ENCODE data around the gene GBA2.

The GBA2 gene

GRCh38 chr9:35698231-35698630 is 50.8 kb downstream of the GBA2 start:
- Histone ChIP-seq H3K27me3 (ENCODE audit: control insufficient read depth in 1 of 2, insufficient read depth in 2 of 2, low read length in 2 of 2) (no peaks in the 10 kb centered on the region), H3K9ac (ENCODE audit: low read length) (no peak overlapping the region), H3K36me3 (ENCODE audit: insufficient read depth, low read length) (peaks cover 76% of the 10 kb centered on the region), H3K4me1 (ENCODE audit: insufficient read depth, low read length) (peaks cover 8% of the 10 kb centered on the region), H3K4me3 (ENCODE audit: low read depth in 1 of 2, low read length in 2 of 2) (no peak overlapping the region), H3K9me3 (ENCODE audit: low read length) (no peaks in the 10 kb centered on the region), H3K27ac (ENCODE audit: low read depth, low read length) (no peak overlapping the region)

GRCh38 chr9:35697486-35697885 is 51.5 kb downstream of the GBA2 start:
- H3K27ac ChIP-seq (ENCODE audit: low read depth, low read length): peak overlapping the region; percentile 36
- H3K9ac ChIP-seq (ENCODE audit: low read length): no peak overlapping the region
- H3K4me3 ChIP-seq (ENCODE audit: low read depth in 1 of 2, low read length in 2 of 2): no peak overlapping the region
- H3K36me3 ChIP-seq (ENCODE audit: insufficient read depth, low read length): peaks cover 69% of the 10 kb centered on the region
- no peaks in the 10 kb centered on the region for H3K27me3 ChIP-seq (ENCODE audit: control insufficient read depth in 1 of 2, insufficient read depth in 2 of 2, low read length in 2 of 2)
- no peaks in the 10 kb centered on the region for H3K9me3 ChIP-seq (ENCODE audit: low read length)
- peaks cover 8% of the 10 kb centered on the region for H3K4me1 ChIP-seq (ENCODE audit: insufficient read depth, low read length)

GRCh38 chr9:35696520-35697215 is 52.4 kb downstream of the GBA2 start:
- Histone ChIP-seq H3K9me3 (ENCODE audit: low read length) (no peaks in the 10 kb centered on the region), H3K4me1 (ENCODE audit: insufficient read depth, low read length) (peaks cover 15% of the 10 kb centered on the region), H3K9ac (ENCODE audit: low read length) (no peak overlapping the region), H3K36me3 (ENCODE audit: insufficient read depth, low read length) (peaks cover 62% of the 10 kb centered on the region), H3K27me3 (ENCODE audit: control insufficient read depth in 1 of 2, insufficient read depth in 2 of 2, low read length in 2 of 2) (no peaks in the 10 kb centered on the region), H3K4me3 (ENCODE audit: low read depth in 1 of 2, low read length in 2 of 2) (no peak overlapping the region), H3K27ac (ENCODE audit: low read depth, low read length) (peak overlapping the region; percentile 48)

GRCh38 chr9:35695943-35696401 is 53.1 kb downstream of the GBA2 start:
- H3K27ac ChIP-seq (ENCODE audit: low read depth, low read length): peak overlapping the region; percentile 48

GRCh38 chr9:35691757-35692301 is 57.2 kb downstream of the GBA2 start:
- Histone ChIP-seq H3K36me3 (ENCODE audit: insufficient read depth, low read length) (peaks cover 38% of the 10 kb centered on the region), H3K27ac (ENCODE audit: low read depth, low read length) (peak overlapping the region; percentile 98), H3K4me1 (ENCODE audit: insufficient read depth, low read length) (peaks cover 19% of the 10 kb centered on the region), H3K27me3 (ENCODE audit: control insufficient read depth in 1 of 2, insufficient read depth in 2 of 2, low read length in 2 of 2) (no peaks in the 10 kb centered on the region), H3K4me3 (ENCODE audit: low read depth in 1 of 2, low read length in 2 of 2) (peak overlapping the region; percentile 73 to 99), H3K9me3 (ENCODE audit: low read length) (no peaks in the 10 kb centered on the region), H3K9ac (ENCODE audit: low read length) (peak overlapping the region; percentile 80)

More at GRCh38 chr9:35695943-35696401, 53.1 kb downstream of the GBA2 start:
- no peaks in the 10 kb centered on the region for H3K27me3 ChIP-seq (ENCODE audit: control insufficient read depth in 1 of 2, insufficient read depth in 2 of 2, low read length in 2 of 2)
- peaks cover 55% of the 10 kb centered on the region for H3K36me3 ChIP-seq (ENCODE audit: insufficient read depth, low read length)
- H3K9ac ChIP-seq (ENCODE audit: low read length): no peak overlapping the region
- peaks cover 21% of the 10 kb centered on the region for H3K4me1 ChIP-seq (ENCODE audit: insufficient read depth, low read length)
- H3K9me3 ChIP-seq (ENCODE audit: low read length): no peaks in the 10 kb centered on the region
- no peak overlapping the region for H3K4me3 ChIP-seq (ENCODE audit: low read depth in 1 of 2, low read length in 2 of 2)

GRCh38 chr9:35691334-35691650 is 57.7 kb downstream of the GBA2 start:
- H3K4me3 ChIP-seq (ENCODE audit: low read depth in 1 of 2, low read length in 2 of 2): peak overlapping the region; percentile 73 to 99
- no peaks in the 10 kb centered on the region for H3K9me3 ChIP-seq (ENCODE audit: low read length)
- no peaks in the 10 kb centered on the region for H3K27me3 ChIP-seq (ENCODE audit: control insufficient read depth in 1 of 2, insufficient read depth in 2 of 2, low read length in 2 of 2)
- H3K27ac ChIP-seq (ENCODE audit: low read depth, low read length): peak overlapping the region; percentile 98
- H3K9ac ChIP-seq (ENCODE audit: low read length): peak overlapping the region; percentile 80
- peaks cover 38% of the 10 kb centered on the region for H3K36me3 ChIP-seq (ENCODE audit: insufficient read depth, low read length)
- peaks cover 14% of the 10 kb centered on the region for H3K4me1 ChIP-seq (ENCODE audit: insufficient read depth, low read length)

- Histone ChIP-seq H3K4me1 (ENCODE audit: insufficient read depth, low read length) (peaks cover 13% of the 10 kb centered on the region), H3K36me3 (ENCODE audit: insufficient read depth, low read length) (peaks cover 38% of the 10 kb centered on the region), H3K27me3 (ENCODE audit: control insufficient read depth in 1 of 2, insufficient read depth in 2 of 2, low read length in 2 of 2) (no peaks in the 10 kb centered on the region), H3K9ac (ENCODE audit: low read length) (peak overlapping the region; percentile 80), H3K27ac (ENCODE audit: low read depth, low read length) (peak overlapping the region; percentile 98), H3K9me3 (ENCODE audit: low read length) (no peaks in the 10 kb centered on the region), H3K4me3 (ENCODE audit: low read depth in 1 of 2, low read length in 2 of 2) (peak overlapping the region; percentile 73 to 99)
Observed at GRCh38 chr9:35690614-35691333, 58.3 kb downstream of the GBA2 start.

- H3K4me1 ChIP-seq (ENCODE audit: insufficient read depth, low read length): peaks cover 18% of the 10 kb centered on the region
- peak overlapping the region; percentile 73 to 99 for H3K4me3 ChIP-seq (ENCODE audit: low read depth in 1 of 2, low read length in 2 of 2)
- peak overlapping the region; percentile 68 for H3K9ac ChIP-seq (ENCODE audit: low read length)
- peak overlapping the region; percentile 98 for H3K27ac ChIP-seq (ENCODE audit: low read depth, low read length)
- H3K36me3 ChIP-seq (ENCODE audit: insufficient read depth, low read length): peaks cover 40% of the 10 kb centered on the region
- no peaks in the 10 kb centered on the region for H3K9me3 ChIP-seq (ENCODE audit: low read length)
- H3K27me3 ChIP-seq (ENCODE audit: control insufficient read depth in 1 of 2, insufficient read depth in 2 of 2, low read length in 2 of 2): no peaks in the 10 kb centered on the region
Observed at GRCh38 chr9:35690294-35690613, 58.8 kb downstream of the GBA2 start.

- Histone ChIP-seq H3K27ac (ENCODE audit: low read depth, low read length) (peak within 1 kb of the TSS; percentile 98), H3K4me3 (ENCODE audit: low read depth in 1 of 2, low read length in 2 of 2) (peak within 1 kb of the TSS; percentile 75 to 99), H3K36me3 (ENCODE audit: insufficient read depth, low read length) (peaks cover 46% of the 10 kb centered on the region), H3K27me3 (ENCODE audit: control insufficient read depth in 1 of 2, insufficient read depth in 2 of 2, low read length in 2 of 2) (no peaks in the 10 kb centered on the region), H3K4me1 (ENCODE audit: insufficient read depth, low read length) (peaks cover 24% of the 10 kb centered on the region), H3K9ac (ENCODE audit: low read length) (peak within 1 kb of the TSS; percentile 95), H3K9me3 (ENCODE audit: low read length) (no peaks in the 10 kb centered on the region)
Observed at GRCh38 chr9:35689542-35690293, 59.3 kb downstream of the GBA2 start, which contains the start of gene TPM2. Gene TPM2, minus strand, starts transcription at chr9:35689925. Its CDS starts 108 bp downstream, at chr9:35689817.

GRCh38 chr9:35688558-35689541 is 60.2 kb downstream of the GBA2 start:
- H3K4me3 ChIP-seq (ENCODE audit: low read depth in 1 of 2, low read length in 2 of 2): peak overlapping the region; percentile 75 to 99
- peaks cover 31% of the 10 kb centered on the region for H3K4me1 ChIP-seq (ENCODE audit: insufficient read depth, low read length)
- peak overlapping the region; percentile 95 for H3K9ac ChIP-seq (ENCODE audit: low read length)
- H3K27me3 ChIP-seq (ENCODE audit: control insufficient read depth in 1 of 2, insufficient read depth in 2 of 2, low read length in 2 of 2): no peaks in the 10 kb centered on the region
- H3K9me3 ChIP-seq (ENCODE audit: low read length): no peaks in the 10 kb centered on the region
- H3K36me3 ChIP-seq (ENCODE audit: insufficient read depth, low read length): peaks cover 54% of the 10 kb centered on the region
- H3K27ac ChIP-seq (ENCODE audit: low read depth, low read length): peak overlapping the region; percentile 98

Measured in muscle layer of colon (tissue), 2 donors.